SW 1271 (cell line): ENCODE results near the gene ADAMTS2.

Experiments used
- DNase-seq, 2 experiments: peaks; one replicate each; lab custom pipeline; 2025; lab: John Stamatoyannopoulos, UW

The ADAMTS2 gene

DNA sequence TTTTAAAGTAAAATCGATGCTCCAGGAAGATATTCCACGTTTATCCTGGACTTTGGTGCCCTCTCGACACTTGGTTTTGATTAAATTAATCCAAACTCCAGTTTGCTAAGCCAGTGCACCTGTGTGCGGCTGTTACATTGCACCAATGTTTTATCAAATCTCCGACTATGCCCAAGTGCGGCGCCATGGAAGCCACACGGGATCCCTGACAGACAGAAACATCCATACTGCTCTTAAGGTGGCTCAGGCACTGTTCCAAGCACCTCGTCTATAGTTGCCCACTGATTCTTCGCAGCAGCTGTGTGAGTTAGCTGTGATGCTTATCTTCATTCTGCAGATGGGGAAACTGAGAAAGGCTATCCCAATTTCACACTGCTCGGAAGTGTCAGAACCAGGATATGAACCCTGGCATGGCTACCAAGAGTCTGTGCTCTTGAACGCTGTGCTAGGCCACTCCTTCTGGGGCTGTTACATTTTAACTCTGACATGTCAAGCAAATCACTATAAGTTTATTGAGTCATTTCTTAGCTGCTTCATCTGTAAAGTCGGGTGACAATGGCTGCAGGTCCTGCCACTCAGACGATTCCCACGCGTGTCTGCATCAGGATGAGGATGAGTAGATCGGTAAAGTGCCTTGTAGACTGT is 113.0 kb downstream of the ADAMTS2 start:
- no peak for DNase-seq

DNA sequence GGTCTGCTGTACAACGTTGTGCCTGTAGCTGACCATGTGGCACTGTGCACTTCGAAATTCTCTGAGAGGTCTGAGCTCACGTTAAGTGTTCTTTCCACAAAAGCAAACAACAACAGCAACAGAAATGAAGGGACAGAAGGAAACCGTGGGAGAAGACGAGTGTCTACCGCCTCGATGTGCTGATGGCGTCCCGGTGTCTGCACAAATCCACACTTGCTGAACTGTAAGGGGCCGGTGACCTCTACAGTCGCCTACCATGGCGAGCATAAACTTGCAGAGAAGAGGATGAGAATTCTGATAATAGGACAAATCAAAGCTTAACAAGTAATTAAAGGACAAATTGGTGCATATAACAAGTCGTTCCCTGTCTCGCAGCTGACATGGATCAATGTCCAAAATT is 114.0 kb downstream of the ADAMTS2 start:
- DNase-seq, result no peak

DNA sequence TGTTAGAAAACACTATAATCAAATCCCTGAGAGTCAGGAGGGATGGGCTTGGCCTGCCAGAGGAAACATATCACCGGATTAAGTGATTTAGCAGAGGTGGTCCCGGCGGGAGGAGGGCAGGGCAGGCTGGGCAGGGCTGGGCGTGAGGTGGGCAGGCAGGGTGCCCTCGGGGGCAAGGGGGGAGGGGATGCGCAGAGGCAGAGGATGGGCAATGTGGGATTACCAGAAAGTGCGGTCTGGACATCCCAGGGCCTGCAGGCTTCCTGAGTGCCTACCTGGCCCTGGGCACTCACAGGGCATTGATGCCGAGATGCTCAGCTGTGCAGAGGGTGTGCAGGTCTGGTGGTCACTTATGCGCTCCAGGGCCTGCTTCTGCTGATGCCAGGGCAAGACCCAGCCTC is 115.2 kb downstream of the ADAMTS2 start:
- no peak for DNase-seq

- DNase-seq, result no peak
These were observed 115.9 kb downstream of the ADAMTS2 start for GRCh38 chr5:179229331-179229831.

DNA sequence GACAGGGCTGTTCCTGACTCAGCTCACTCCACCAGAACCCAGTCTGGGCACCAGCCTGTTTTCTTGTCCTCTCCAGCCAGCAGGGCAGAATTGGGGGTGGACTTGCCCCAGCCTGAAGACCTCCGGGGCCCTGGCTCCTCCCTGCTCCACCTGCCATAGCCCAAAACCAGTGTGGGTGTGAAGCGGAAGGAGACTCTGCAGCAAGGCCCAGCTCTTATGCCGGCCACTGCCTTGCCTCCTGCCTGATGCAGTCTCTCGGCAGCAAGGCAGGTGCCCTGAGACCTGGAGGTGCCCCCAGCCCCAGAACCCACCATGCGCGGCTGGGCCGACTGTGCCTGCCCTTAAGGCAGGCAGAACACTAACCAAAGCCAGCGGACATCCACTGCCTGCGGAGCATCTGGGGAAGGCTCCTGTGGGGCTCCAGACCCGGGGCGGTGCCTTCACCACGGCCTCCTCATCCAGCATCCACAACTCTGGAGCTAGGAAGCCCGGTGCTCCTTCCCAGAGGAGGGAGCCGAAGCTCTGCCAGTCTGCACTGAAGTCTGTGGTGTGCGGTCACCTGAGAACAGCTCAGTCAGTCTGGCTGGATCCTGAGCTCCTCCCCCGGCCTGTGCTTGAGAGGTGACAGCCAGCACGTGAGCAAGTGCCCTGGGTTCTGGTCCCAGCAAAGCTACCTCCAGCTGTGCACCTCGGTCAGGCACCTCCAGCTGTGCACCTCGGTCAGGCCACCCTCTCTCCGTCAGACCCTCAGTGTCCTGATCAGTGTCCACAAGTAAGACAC is 116.7 kb downstream of the ADAMTS2 start:
- no peak for DNase-seq

- no peak for DNase-seq
These were observed 117.5 kb downstream of the ADAMTS2 start for GRCh38 chr5:179227580-179228311.

- no peak for DNase-seq
These were observed 118.1 kb downstream of the ADAMTS2 start for GRCh38 chr5:179227229-179227579.

DNA sequence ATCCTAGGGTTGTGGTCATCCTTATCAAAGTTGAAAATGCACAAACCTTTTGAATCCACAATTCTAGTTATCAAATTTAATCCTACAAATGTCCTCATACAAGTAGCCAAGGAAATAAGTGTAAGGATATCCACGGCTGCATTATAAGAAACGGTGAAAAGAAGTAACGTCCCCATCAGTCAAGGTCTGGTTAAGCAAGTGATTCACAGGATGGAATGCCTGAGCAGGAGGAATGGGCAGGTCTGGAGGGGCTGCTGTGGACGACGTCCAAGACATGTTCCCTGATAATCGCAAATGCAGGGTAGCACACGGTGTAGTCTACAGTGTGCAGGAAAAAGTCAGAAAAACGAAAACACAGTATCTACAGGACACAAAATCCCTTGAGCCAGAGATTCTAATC is 118.6 kb downstream of the ADAMTS2 start:
- no peak for DNase-seq

DNA sequence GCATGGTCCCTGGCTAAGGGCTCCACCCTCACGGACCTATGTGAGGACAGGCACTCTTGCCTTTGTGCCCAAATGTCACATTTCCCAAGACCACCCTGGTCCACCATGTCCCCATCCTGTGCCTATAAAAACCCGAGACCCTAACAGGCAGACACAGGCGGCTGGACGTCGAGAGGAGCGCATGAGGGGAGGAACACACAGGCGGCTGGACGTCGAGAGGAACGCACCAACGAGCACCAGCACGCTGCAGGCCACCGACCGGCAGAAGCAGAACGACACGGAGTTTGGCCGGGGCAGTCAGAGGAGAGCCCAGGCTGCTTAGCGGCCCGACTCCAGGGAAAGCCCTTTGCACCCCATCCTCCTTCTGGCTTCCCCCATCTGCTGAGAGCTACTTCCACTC is 119.9 kb downstream of the ADAMTS2 start:
- no peak for DNase-seq

GRCh38 chr5:179224741-179225140 is 120.5 kb downstream of the ADAMTS2 start:
- no peak for DNase-seq

DNA sequence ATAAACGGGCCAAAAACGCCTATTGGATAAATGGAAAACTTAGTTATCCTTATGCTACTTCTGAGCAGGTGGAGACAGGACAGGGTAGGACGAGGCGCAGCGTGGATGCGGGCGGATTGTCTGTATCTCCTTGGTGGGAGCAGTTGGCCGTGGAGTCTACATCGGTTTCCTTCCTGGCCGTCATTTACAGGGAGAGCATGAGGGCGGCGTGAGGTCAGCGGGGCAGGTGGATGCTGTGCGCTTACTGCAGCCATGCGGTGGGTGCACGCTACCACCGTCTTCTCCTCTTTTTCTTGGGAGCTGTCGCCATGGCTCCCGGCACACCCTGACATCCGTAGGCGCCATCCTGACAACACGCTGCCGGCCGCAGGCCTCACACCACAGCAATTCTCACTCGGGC is 121.3 kb downstream of the ADAMTS2 start:
- DNase-seq, result no peak

- no peak for DNase-seq
These were observed 121.7 kb downstream of the ADAMTS2 start for GRCh38 chr5:179223528-179223927.

DNA sequence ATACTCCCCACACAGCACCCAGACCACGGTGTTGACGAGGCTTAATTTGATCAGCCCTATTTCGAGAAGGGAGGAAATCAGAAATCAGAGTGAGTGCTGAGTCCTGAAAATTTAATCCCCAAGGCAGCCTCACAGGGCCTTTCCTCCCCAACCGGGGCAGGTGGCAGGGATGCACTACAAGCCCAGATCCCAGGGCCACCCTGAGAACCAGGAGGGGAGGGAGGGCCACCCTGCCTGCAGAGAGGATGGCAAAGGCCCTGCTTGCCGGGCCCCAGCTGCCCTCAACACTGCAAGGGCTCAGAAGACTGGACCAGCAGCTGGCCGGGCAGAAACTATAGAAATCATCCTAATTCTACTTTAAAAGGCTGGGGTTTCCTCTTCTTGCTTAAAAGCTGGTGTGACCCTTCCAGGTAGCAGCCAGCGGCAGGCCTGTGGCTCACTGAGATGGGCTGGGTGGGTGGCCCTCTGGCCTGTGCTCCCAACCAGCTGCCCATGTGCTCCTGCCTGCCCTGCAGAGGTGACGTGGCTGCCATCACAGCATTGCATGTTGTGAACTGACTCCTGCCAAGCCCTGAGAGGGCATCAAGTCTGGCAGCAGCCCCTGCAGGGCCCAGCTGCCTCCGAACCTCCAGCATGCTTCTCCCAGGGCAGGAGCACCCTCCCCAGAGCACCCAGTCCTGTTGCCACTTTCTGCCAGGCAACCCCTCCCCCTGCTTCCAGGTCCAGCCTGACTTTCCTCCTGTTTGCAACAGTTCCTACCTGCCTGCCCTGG is 122.8 kb downstream of the ADAMTS2 start:
- DNase-seq, result no peak

- no peak for DNase-seq
These were observed 123.4 kb downstream of the ADAMTS2 start for GRCh38 chr5:179221877-179222220.

DNA sequence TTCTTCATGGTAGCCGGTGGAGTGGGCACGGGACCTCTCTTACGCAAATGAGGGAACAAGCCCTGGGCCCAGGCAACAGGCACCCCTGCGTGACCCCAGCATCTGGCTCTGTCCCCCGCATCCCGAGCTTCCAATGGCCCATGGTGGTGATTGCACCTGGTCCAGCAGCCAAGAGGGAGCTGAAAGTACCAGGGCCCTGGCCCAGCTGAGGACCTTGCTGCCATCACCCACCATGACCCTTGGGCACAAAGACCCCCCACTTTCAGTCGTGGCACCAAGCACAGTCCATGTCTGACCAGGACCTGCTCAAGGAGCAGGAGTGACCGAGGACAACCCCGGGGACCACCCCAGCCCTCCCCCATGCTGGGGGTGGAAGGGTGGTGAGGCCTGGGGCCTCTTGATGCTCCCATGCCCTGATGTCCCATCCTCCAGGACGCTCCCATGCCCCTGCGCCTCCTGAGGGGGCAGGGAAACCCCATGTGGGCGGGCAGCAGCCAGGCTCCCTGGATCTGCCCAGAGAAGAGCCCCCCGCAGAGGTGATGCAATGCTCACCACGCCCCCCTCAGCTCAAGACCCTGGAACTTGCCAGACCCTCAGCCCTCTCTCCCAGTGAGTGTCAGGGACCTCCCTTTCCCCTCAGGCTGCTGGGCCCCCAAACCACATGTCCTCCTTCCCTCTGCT is 123.9 kb downstream of the ADAMTS2 start:
- DNase-seq, result no peak

DNA sequence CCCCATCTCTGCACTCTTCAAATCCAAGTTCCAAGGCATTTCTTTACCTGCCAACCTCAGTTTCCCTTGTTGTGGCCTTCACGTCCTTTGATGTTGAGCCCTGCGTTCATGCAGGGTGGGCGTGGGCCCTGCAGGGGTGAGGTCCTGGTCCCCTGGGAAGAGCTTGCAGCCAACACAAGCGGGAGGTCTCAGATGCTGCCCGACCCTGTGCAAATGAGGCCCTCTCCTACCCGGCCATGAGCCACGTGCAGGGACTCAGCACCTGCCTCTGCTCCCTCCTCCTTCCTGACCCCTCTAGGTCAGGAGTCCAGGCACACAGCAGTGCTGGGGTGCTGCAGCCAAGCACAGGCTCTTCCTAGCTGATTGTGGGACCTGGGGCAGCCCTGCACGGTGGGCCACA is 124.5 kb downstream of the ADAMTS2 start:
- no peak for DNase-seq

DNA sequence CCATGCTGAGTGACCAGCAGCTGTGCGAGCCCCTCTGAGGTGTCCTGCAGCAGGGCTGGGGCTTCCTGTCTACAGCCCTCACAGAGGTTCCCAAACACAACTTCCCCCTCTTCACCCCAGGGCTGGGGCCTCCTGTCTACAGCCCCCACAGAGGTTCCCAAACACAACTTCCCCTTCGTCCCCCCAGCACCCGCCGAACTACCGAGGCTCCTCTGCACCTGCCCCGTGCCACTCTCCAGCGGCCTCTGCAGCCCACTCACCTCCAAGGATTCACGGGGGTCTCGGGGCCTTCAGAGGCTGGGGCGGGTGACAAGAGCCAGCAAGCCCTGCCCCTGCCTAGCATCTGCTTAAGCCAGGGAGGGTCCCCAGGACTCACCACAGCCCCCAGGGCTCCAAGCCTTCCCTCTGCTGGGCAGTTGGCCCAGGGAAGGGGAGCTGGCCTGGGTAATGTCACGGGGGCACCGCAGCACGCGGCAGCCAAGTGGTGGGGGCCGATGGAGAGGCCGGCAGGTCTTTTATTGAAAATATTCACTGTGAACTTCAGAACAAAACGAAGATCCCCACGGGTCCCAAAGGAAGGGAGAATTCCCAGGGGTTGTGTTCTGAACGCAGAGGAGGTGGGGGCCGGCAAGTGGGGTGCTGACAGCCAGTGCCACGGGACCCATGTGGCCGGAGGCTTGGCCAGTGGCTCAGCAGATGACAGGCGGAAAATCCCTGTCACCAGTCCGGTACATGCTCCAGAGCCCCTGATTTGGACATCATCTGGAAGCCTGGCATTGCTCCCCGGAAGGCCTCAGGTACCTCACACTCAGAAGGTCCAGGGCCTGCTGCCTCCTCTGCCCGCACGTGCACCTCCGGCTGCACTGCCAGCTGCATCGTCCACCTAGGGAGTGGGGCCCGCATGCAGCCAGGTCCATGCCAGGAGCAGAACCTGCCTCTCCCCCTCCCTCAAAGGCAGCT is 125.3 kb downstream of the ADAMTS2 start:
- DNase-seq, result no peak

DNA sequence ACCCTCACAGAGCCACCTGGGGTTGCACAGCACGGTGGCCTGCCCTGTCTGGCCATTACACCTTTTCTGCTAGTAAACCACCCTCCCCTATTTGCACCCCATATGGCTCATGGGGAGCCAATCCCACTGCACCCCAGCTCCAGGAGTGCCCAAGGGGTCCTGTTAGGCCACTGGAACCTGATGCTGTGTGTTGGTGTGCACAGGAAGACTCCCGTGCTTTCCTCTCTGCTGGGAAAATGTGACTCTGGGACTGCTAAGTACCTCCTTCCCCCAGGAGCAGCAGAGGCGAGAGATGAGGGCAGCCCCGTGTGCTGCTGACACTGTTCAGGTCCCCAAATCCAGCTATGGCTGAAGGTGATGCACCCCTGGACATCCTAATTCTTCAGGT is 126.3 kb downstream of the ADAMTS2 start:
- no peak for DNase-seq

DNA sequence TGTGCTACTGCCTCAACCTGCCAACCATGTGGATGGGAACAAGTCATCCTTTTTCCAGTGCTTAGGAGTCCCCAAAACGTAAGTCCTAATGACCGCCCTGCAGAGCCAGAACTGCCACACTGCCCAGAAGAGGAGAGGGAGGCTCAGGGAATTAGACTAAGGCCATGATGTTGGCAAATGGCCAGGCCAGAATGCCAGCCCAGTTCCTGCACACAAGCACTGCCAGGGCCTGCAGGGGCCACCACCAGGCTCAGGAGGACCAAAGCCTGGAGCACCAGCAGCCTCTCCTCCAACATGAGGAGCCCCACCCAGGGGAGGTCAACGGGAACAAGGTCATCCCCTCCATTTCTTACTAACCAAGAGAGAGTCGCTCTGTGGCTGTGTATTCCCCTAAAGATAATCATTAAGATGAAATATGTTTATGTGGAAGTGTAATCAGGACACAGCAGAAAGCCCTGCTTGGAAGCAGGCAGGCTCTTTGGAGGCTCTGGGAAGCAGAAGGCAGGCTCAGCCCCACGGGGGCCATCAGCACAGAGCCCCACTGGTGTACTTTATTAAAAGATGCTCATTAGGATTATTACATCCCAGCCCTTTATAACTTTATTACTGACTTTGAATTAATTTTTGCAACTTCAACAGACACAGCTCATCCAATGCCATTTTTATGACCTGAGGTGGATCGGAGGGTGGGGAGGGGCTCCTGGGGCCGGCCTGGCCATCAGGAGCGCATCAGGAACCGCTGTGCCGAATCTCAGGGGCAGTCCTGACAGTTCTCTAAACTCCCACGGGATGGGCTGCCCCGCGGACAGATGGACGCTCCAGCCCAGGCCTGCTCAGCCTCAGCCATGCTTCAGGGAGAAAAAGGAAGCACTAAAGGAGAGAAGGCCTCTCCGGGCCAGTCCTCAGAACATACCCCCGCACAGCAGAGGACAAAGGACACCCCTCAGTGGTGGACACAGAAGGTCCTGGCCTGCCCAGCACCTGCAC is 127.0 kb downstream of the ADAMTS2 start:
- DNase-seq, result no peak
